H9 (cell line): ENCODE data around the gene TLL2. TPM values are rescaled to one million over a fixed set of nuclear protein-coding genes. Genes with fewer than 3 reads are reported as not detected.

Experiments
- DNase-seq: peaks from one replicate; pipeline ENCODE4 v3.0.0-alpha.2; 2017
- H2AFZ ChIP-seq: one replicate; pipeline ENCODE4 v1.6.1; 2013; ENCODE audit warnings: mild to moderate bottlenecking, low read length, control low read depth, moderate library complexity
- H2AK5ac ChIP-seq: 2 replicates; pipeline ENCODE4 v1.6.1; 2013; ENCODE audit warnings: low read length, control low read depth, mixed read lengths; ENCODE audit not compliant: insufficient read length
- H2BK120ac ChIP-seq: one replicate; pipeline ENCODE4 v1.6.1; 2013; ENCODE audit warnings: low read depth, mild to moderate bottlenecking, low read length, control low read depth, inconsistent platforms; ENCODE audit not compliant: poor library complexity, severe bottlenecking
- H2BK12ac ChIP-seq: 2 replicates; pipeline ENCODE4 v1.6.1; 2013; ENCODE audit warnings: low read length, control low read depth, mixed read lengths, low read depth; ENCODE audit not compliant: insufficient read length
- H2BK15ac ChIP-seq: 2 replicates; pipeline ENCODE4 v1.6.1; 2013; ENCODE audit warnings: low read depth, low read length, control low read depth
- H2BK20ac ChIP-seq: one replicate; pipeline ENCODE4 v1.6.1; 2013; ENCODE audit warnings: low read depth, mild to moderate bottlenecking, low read length, control low read depth, inconsistent platforms; ENCODE audit not compliant: poor library complexity, severe bottlenecking
- H2BK5ac ChIP-seq: 2 replicates; pipeline ENCODE4 v1.6.1; 2013; ENCODE audit warnings: low read length, control low read depth, mixed read lengths; ENCODE audit not compliant: insufficient read length
- H3K14ac ChIP-seq: 2 replicates; pipeline ENCODE4 v1.6.1; 2013; ENCODE audit warnings: low read length, control low read depth; ENCODE audit not compliant: insufficient read depth
- H3K18ac ChIP-seq: 2 replicates; pipeline ENCODE4 v1.6.1; 2013; ENCODE audit warnings: low read depth, mild to moderate bottlenecking, mixed read lengths, low read length, control low read depth; ENCODE audit not compliant: insufficient read length
- H3K23ac ChIP-seq: 2 replicates; pipeline ENCODE4 v1.6.1; 2013; ENCODE audit warnings: low read length, control low read depth, mixed read lengths, low read depth; ENCODE audit not compliant: insufficient read length
- H3K23me2 ChIP-seq: 2 replicates; pipeline ENCODE4 v1.6.1; 2013; ENCODE audit warnings: low read depth, mild to moderate bottlenecking, mixed read lengths, low read length, control low read depth; ENCODE audit not compliant: insufficient read length, poor library complexity, severe bottlenecking
- H3K27ac ChIP-seq: 2 replicates; pipeline ENCODE4 v1.5.1; 2013; ENCODE audit warnings: low read length, control low read depth, mixed read lengths, low read depth; ENCODE audit not compliant: insufficient read length
- H3K27me3 ChIP-seq: 2 replicates; pipeline ENCODE4 v1.6.1; 2013; ENCODE audit warnings: low read length, control low read depth, inconsistent platforms; ENCODE audit not compliant: insufficient read depth
- H3K4ac ChIP-seq: 2 replicates; pipeline ENCODE4 v1.6.1; 2013; ENCODE audit warnings: low read depth, mild to moderate bottlenecking, control low read depth, inconsistent platforms, low read length, moderate library complexity
- H3K4me1 ChIP-seq: 2 replicates; pipeline ENCODE4 v1.6.1; 2013; ENCODE audit warnings: low read length, control low read depth, inconsistent platforms; ENCODE audit not compliant: insufficient read depth
- H3K4me2 ChIP-seq: 2 replicates; pipeline ENCODE4 v1.6.1; 2013; ENCODE audit warnings: low read length, control low read depth, mixed read lengths; ENCODE audit not compliant: insufficient read length, insufficient read depth
- H3K56ac ChIP-seq: 2 replicates; pipeline ENCODE4 v1.6.1; 2013; ENCODE audit warnings: low read depth, mild to moderate bottlenecking, mixed read lengths, low read length, control low read depth; ENCODE audit not compliant: insufficient read length
- H3K79me1 ChIP-seq: 2 replicates; pipeline ENCODE4 v1.6.1; 2013; ENCODE audit warnings: low read depth, mild to moderate bottlenecking, moderate library complexity, low read length, control low read depth, inconsistent platforms; ENCODE audit not compliant: insufficient read depth, poor library complexity, severe bottlenecking
- H3K79me2 ChIP-seq: 2 replicates; pipeline ENCODE4 v1.6.1; 2013; ENCODE audit warnings: low read length, control low read depth, inconsistent platforms; ENCODE audit not compliant: insufficient read depth
- H3K9ac ChIP-seq: 2 replicates; pipeline ENCODE4 v1.6.1; 2013; ENCODE audit warnings: low read length, control low read depth, mixed read lengths; ENCODE audit not compliant: insufficient read length; ENCODE audit errors: extremely low read depth
- H3K9me3 ChIP-seq: one replicate; pipeline ENCODE4 v1.6.1; 2013; ENCODE audit warnings: low read depth, low read length, inconsistent platforms; ENCODE audit not compliant: control insufficient read depth
- H3T11ph ChIP-seq: one replicate; pipeline ENCODE4 v1.6.1; 2013; ENCODE audit warnings: mild to moderate bottlenecking, low read length, control low read depth, inconsistent platforms
- H4K20me1 ChIP-seq: one replicate; pipeline ENCODE4 v1.6.1; 2013; ENCODE audit not compliant: control insufficient read depth, insufficient read length, insufficient read depth
- H4K5ac ChIP-seq: 2 replicates; pipeline ENCODE4 v1.6.1; 2013; ENCODE audit warnings: low read depth, mild to moderate bottlenecking, mixed read lengths, low read length, control low read depth; ENCODE audit not compliant: insufficient read length
- H4K8ac ChIP-seq: replicated peaks from 2 replicates; pipeline ENCODE4 v1.6.1; 2013; ENCODE audit warnings: low read length, control low read depth, mixed read lengths, low read depth; ENCODE audit not compliant: insufficient read length
- H4K91ac ChIP-seq: 2 replicates; pipeline ENCODE4 v1.6.1; 2013; ENCODE audit warnings: low read depth, mild to moderate bottlenecking, moderate library complexity, mixed read lengths, low read length, control low read depth; ENCODE audit not compliant: insufficient read length
- H3K27ac Mint-ChIP-seq, 3 experiments: 2 replicates in 2 of 3; 3 replicates in 1 of 3; pipeline ENCODE4 v1.8.0; 2020 to 2021; ENCODE audit warnings: mixed read lengths in 3 of 3, mild to moderate bottlenecking in 1 of 3, moderate library complexity in 1 of 3
- H3K27me3 Mint-ChIP-seq: 2 replicates; pipeline ENCODE4 v1.8.0; 2021; ENCODE audit warnings: low read depth, mild to moderate bottlenecking, moderate library complexity, mixed read lengths
- H3K36me3 Mint-ChIP-seq, 3 experiments: 2 replicates in 2 of 3; 3 replicates in 1 of 3; pipeline ENCODE4 v1.8.0; 2020 to 2021; ENCODE audit warnings: low read depth in 3 of 3, mixed read lengths in 3 of 3; ENCODE audit not compliant: insufficient read depth in 1 of 3
- H3K4me1 Mint-ChIP-seq, 2 experiments: 2 replicates each; pipeline ENCODE4 v1.8.0; 2020; ENCODE audit warnings: mixed read lengths in 2 of 2
- H3K4me3 Mint-ChIP-seq, 2 experiments: 2 replicates in 1 of 2; 3 replicates in 1 of 2; pipeline ENCODE4 v1.8.0; 2020 to 2021; ENCODE audit warnings: mild to moderate bottlenecking in 2 of 2, mixed read lengths in 2 of 2, moderate library complexity in 1 of 2
- H3K9me3 Mint-ChIP-seq, 2 experiments: 2 replicates in 1 of 2; 3 replicates in 1 of 2; pipeline ENCODE4 v1.8.0; 2020; ENCODE audit warnings: mild to moderate bottlenecking in 2 of 2, mixed read lengths in 2 of 2, moderate library complexity in 1 of 2
- CTCF ChIP-seq: fragments of 200-600 bp; sonication (generic); conservative IDR thresholded peaks from 3 replicates; pipeline ENCODE4 v1.8.0; 2021; ENCODE audit warnings: antibody characterized with exemption, mild to moderate bottlenecking
- WGBS: extraction: QIAGEN DNeasy Blood & Tissue Kit; methylation state at CpG from one replicate; pipeline ENCODE4 v1.1.7; 2013; ENCODE audit warnings: missing lambda C conversion rate, low lambda C conversion rate, mixed read lengths; ENCODE audit not compliant: insufficient read length; ENCODE audit errors: extremely low coverage; 5-methylcytosine and 5-hydroxymethylcytosine counted together
- total RNA-seq: library from RNA; stranded (reverse); gene quantifications from 2 replicates; pipeline ENCODE4 v1.2.1, GENCODE V29; 2021

TLL2 gene
- total RNA-seq, 1 experiment from 2014 or later: 1.4 TPM

- Histone ChIP-seq H4K91ac (no peak overlapping the region), H4K8ac (no peak overlapping the region), H3K56ac (no peak overlapping the region), H4K20me1 (no peaks in the 10 kb centered on the region), H3K23me2 (no peaks in the 10 kb centered on the region), H3K4me1 (no peaks in the 10 kb centered on the region), H3K14ac (no peak overlapping the region), H2BK5ac (no peak overlapping the region), H3K18ac (no peak overlapping the region), H3K27ac (no peak overlapping the region), H2AFZ (no peak overlapping the region), H3K4me2 (no peak overlapping the region), H3T11ph (no peak overlapping the region), H3K79me2 (no peaks in the 10 kb centered on the region), H3K23ac (no peak overlapping the region), H3K79me1 (no peaks in the 10 kb centered on the region), H3K9me3 (no peaks in the 10 kb centered on the region), H2BK12ac (no peak overlapping the region), H2BK120ac (no peak overlapping the region), H4K5ac (no peak overlapping the region), H2AK5ac (no peak overlapping the region), H2BK15ac (no peak overlapping the region), H3K27me3 (no peaks in the 10 kb centered on the region), H3K9ac (no peak overlapping the region), H3K4ac (no peak overlapping the region), H2BK20ac (no peak overlapping the region)
- Mint-ChIP-seq H3K27me3 (peaks cover 19% of the 10 kb centered on the region), H3K27ac (no peak overlapping the region; a peak in 1 of 7 replicates), H3K36me3 (no peaks in the 10 kb centered on the region), H3K4me1 (peaks cover 8 to 24% of the 10 kb centered on the region in 2 experiments; a peak in 3 of 4 replicates), H3K9me3 (no peaks in the 10 kb centered on the region), H3K4me3 (no peak overlapping the region)
- no peak for DNase-seq
- no peak for TF ChIP-seq CTCF
- no CpG with 5 or more reads among the region's 7 CpGs for WGBS
Measured at GRCh38 chr10:96502561-96503282, 11.0 kb downstream of the TLL2 start.
